ENCODE data around the gene RNF113A. TPM values are rescaled to one million over a fixed set of nuclear protein-coding genes. Genes with fewer than 3 reads are reported as not detected.
A peak's percentile ranks its signal among the peaks of the same experiment; 100 is the strongest.

The RNF113A gene
- polyA plus RNA-seq, 3 donors: 20.4 to 21.6 (median 21.5) TPM

GRCh38 chrX:119880076-119880475 lies 8.5 kb upstream of the RNF113A start:
- peaks cover 15 to 25% of the 10 kb centered on the region in 2 donors for H3K36me3 Mint-ChIP-seq
- no peak overlapping the region for H3K4me3 Mint-ChIP-seq
- no peaks in the 10 kb centered on the region for H3K27me3 ChIP-seq (ENCODE audit: control insufficient read depth in 2 of 2, insufficient read depth in 2 of 2, low read length in 2 of 2)
- peaks cover 8% of the 10 kb centered on the region for H3K79me2 ChIP-seq (ENCODE audit: insufficient read depth, low read length)
- H3K27me3 Mint-ChIP-seq (ENCODE audit: low read depth in 3 of 3): peaks cover 0 to 6% (median 0%) of the 10 kb centered on the region in 3 donors
- H4K20me1 ChIP-seq (ENCODE audit: insufficient read depth, low read length): no peaks in the 10 kb centered on the region
- no peak overlapping the region for H3K4me2 ChIP-seq (replicated peaks; ENCODE audit: extremely low read depth, low read length, poor library complexity, severe bottlenecking)
- no peak overlapping the region for H2AFZ ChIP-seq (ENCODE audit: insufficient read depth, low read depth, low read length, poor library complexity, severe bottlenecking)
- no CpG with 5 or more reads among the region's 5 CpGs for WGBS (ENCODE audit: insufficient coverage)
- H3K9me3 Mint-ChIP-seq: no peaks in the 10 kb centered on the region
- no peak overlapping the region for H3K27ac ChIP-seq (ENCODE audit: low read depth in 1 of 2, low read length in 2 of 2)
- intact Hi-C loops (cut with micrococcal nuclease): no loop called here
- no peak for DNase-seq
- H3K4me1 ChIP-seq (ENCODE audit: control insufficient read depth in 1 of 2, insufficient read depth in 2 of 2, low read length in 2 of 2): peaks cover 0 to 7% of the 10 kb centered on the region in 2 donors
- peaks cover 9 to 25% of the 10 kb centered on the region in 2 donors for H3K36me3 ChIP-seq (replicated peaks in 1 of 2; ENCODE audit: control insufficient read depth in 1 of 2, insufficient read depth in 2 of 2, low read length in 2 of 2)
- H3K27ac Mint-ChIP-seq: peak overlapping the region in 2 of 7 donors; percentile 3 to 26
- H3K9ac ChIP-seq (ENCODE audit: insufficient read depth, low read length, poor library complexity, severe bottlenecking): no peak overlapping the region
- peaks cover 15% of the 10 kb centered on the region for H3K4me1 Mint-ChIP-seq
- no peak overlapping the region for H3K4me3 ChIP-seq (replicated peaks in 1 of 3; ENCODE audit: low read depth in 2 of 3, low read length in 3 of 3)
- no peaks in the 10 kb centered on the region for H3K9me3 ChIP-seq (replicated peaks in 1 of 2; ENCODE audit: control insufficient read depth in 1 of 2, insufficient read depth in 1 of 2, low read length in 2 of 2)
- no peak for TF ChIP-seq CTCF (IDR thresholded peaks at IDR 0.05)

- Mint-ChIP-seq H3K4me1 (peaks cover 15% of the 10 kb centered on the region), H3K36me3 (peaks cover 15 to 25% of the 10 kb centered on the region in 2 donors), H3K27ac (no peak overlapping the region), H3K4me3 (no peak overlapping the region), H3K27me3 (ENCODE audit: low read depth in 3 of 3) (peaks cover 0 to 6% (median 0%) of the 10 kb centered on the region in 3 donors), H3K9me3 (no peaks in the 10 kb centered on the region)
- Histone ChIP-seq H4K20me1 (ENCODE audit: insufficient read depth, low read length) (no peaks in the 10 kb centered on the region), H3K4me1 (ENCODE audit: control insufficient read depth in 1 of 2, insufficient read depth in 2 of 2, low read length in 2 of 2) (peaks cover 0 to 7% of the 10 kb centered on the region in 2 donors), H3K27ac (ENCODE audit: low read depth in 1 of 2, low read length in 2 of 2) (no peak overlapping the region), H3K4me3 (replicated peaks in 1 of 3; ENCODE audit: low read depth in 2 of 3, low read length in 3 of 3) (no peak overlapping the region), H3K79me2 (ENCODE audit: insufficient read depth, low read length) (peaks cover 20% of the 10 kb centered on the region), H3K4me2 (replicated peaks; ENCODE audit: extremely low read depth, low read length, poor library complexity, severe bottlenecking) (no peak overlapping the region), H3K36me3 (replicated peaks in 1 of 2; ENCODE audit: control insufficient read depth in 1 of 2, insufficient read depth in 2 of 2, low read length in 2 of 2) (peaks cover 14 to 28% of the 10 kb centered on the region in 2 donors), H2AFZ (ENCODE audit: insufficient read depth, low read depth, low read length, poor library complexity, severe bottlenecking) (no peak overlapping the region), H3K9ac (ENCODE audit: insufficient read depth, low read length, poor library complexity, severe bottlenecking) (no peak overlapping the region), H3K27me3 (ENCODE audit: control insufficient read depth in 2 of 2, insufficient read depth in 2 of 2, low read length in 2 of 2) (no peaks in the 10 kb centered on the region), H3K9me3 (replicated peaks in 1 of 2; ENCODE audit: control insufficient read depth in 1 of 2, insufficient read depth in 1 of 2, low read length in 2 of 2) (no peaks in the 10 kb centered on the region)
- DNase-seq: no peak
- intact Hi-C loops (cut with micrococcal nuclease): loop anchor here in 1 of 2 donors (10.0 kb wide), 1 partner anchor 84 kb away; the partner anchor contains the start of gene RPL39
- TF ChIP-seq CTCF (IDR thresholded peaks at IDR 0.05): no peak
- no CpG with 5 or more reads among the region's 2 CpGs for WGBS (ENCODE audit: insufficient coverage)
Measured at GRCh38 chrX:119878740-119879139, 7.2 kb upstream of the RNF113A start.

Data from CD14-positive monocyte (primary cell).